Panc1 (cell line): ENCODE data around the gene HHAT. TPM values are rescaled to one million over a fixed set of nuclear protein-coding genes. Genes with fewer than 3 reads are reported as not detected.

ENCODE experiments used
- ATAC-seq: fragments of 200-7000 bp; cut with Tn5 transposase; 2 replicates; pipeline ENCODE4 v1.9.1; 2020; ENCODE audit warnings: mild to moderate bottlenecking, moderate library complexity
- BruUV-seq: library from RNA; stranded (reverse); fragments of 400-500 nt; replicated peaks from 2 replicates; lab custom pipeline; 2021; lab: Mats Ljungman, UMichigan
- CTCF ChIA-PET: fragments of 300-600 bp; sonication (Branson Sonifier 250); formaldehyde crosslinking; loops from one replicate; lab custom pipeline; 2022; ENCODE audit warnings: antibody characterized with exemption; lab: Charles Lee
- POLR2A ChIA-PET: fragments of 300-600 bp; sonication (Branson Sonifier 250); formaldehyde crosslinking; loops from one replicate; lab custom pipeline; 2022; ENCODE audit warnings: antibody characterized with exemption; lab: Charles Lee
- DNase-seq: peaks from one replicate; pipeline ENCODE4 v3.0.0-alpha.2; 2010; ENCODE audit warnings: low read depth, low spot score
- H3K27ac ChIP-seq: 2 replicates; pipeline ENCODE4 v1.5.1; 2011; ENCODE audit warnings: mild to moderate bottlenecking, low read length, inconsistent platforms
- H3K27me3 ChIP-seq: fragments of 200-500 bp; sonication (Bioruptor generic); 2 replicates; pipeline ENCODE4 v1.6.0; 2014; ENCODE audit warnings: low read length, inconsistent platforms; ENCODE audit not compliant: control insufficient read depth, insufficient read depth
- H3K36me3 ChIP-seq: fragments of 200-500 bp; sonication (Bioruptor generic); 2 replicates; pipeline ENCODE4 v1.5.1; 2014; ENCODE audit warnings: inconsistent platforms, mild to moderate bottlenecking, low read length, moderate library complexity; ENCODE audit not compliant: control insufficient read depth, insufficient read depth
- H3K4me1 ChIP-seq: 2 replicates; pipeline ENCODE4 v1.5.1; 2011; ENCODE audit warnings: inconsistent platforms, mild to moderate bottlenecking, low read length, moderate library complexity; ENCODE audit not compliant: control insufficient read depth, insufficient read depth
- H3K4me3 ChIP-seq, 2 experiments: 2 replicates each; pipeline ENCODE4 v1.5.1; 2011 to 2012; ENCODE audit warnings: low read depth in 2 of 2, low read length in 2 of 2, mild to moderate bottlenecking in 2 of 2, inconsistent platforms in 1 of 2, moderate library complexity in 1 of 2
- H3K9me3 ChIP-seq: fragments of 200-500 bp; sonication (Bioruptor generic); 2 replicates; pipeline ENCODE4 v1.5.1; 2014; ENCODE audit warnings: low read depth, mild to moderate bottlenecking, inconsistent platforms, low read length, moderate library complexity; ENCODE audit not compliant: control insufficient read depth, insufficient read depth
- POLR2AphosphoS5 ChIP-seq: IDR thresholded peaks from 2 replicates; pipeline ENCODE4 v1.6.1; 2012; ENCODE audit warnings: mild to moderate bottlenecking, low read depth, low read length, moderate library complexity
- SIN3A ChIP-seq: IDR thresholded peaks from 2 replicates; pipeline ENCODE4 v1.6.1; 2012; ENCODE audit warnings: low read depth, mild to moderate bottlenecking, low read length, moderate library complexity, borderline replicate concordance; ENCODE audit not compliant: insufficient read depth
- TCF7L2 ChIP-seq: IDR thresholded peaks from 2 replicates; pipeline ENCODE4 v1.6.1; 2011; ENCODE audit warnings: mild to moderate bottlenecking, low read depth, low read length, inconsistent platforms
- in situ Hi-C: cut with HindIII; loops from 2 replicates; pipeline ENCODE4 v1.10.0; 2016; ENCODE audit warnings: low sequenced_read_pairs, low pct_unique_long_range_greater_than_20kb
- intact Hi-C: fragments of 100-400 bp; cut with micrococcal nuclease; formaldehyde crosslinking; loops from one replicate; pipeline ENCODE4 v1.10.0; 2022; ENCODE audit not compliant: unreplicated experiment
- total RNA-seq: library from RNA; stranded (reverse); gene quantifications from one replicate; pipeline ENCODE4 v1.2.1, GENCODE V29; 2021; ENCODE audit not compliant: unreplicated experiment
- TF ChIP-seq, protein P1 (sequence below), 2 experiments: IDR thresholded peaks; 2 replicates each; pipeline ENCODE4 v1.6.1; 2011 to 2012; ENCODE audit warnings: low read depth in 2 of 2, control low read depth in 1 of 2, low read length in 1 of 2, mild to moderate bottlenecking in 1 of 2, moderate library complexity in 1 of 2; ENCODE audit not compliant: insufficient read depth in 1 of 2
- TF ChIP-seq, protein P2 (sequence below): fragments of 450-650 bp; IDR thresholded peaks from 2 replicates; pipeline ENCODE4 v1.5.1; 2017; ENCODE audit warnings: mild to moderate bottlenecking

The HHAT gene
- total RNA-seq, 1 experiment from 2014 or later: 2.3 TPM

DNA sequence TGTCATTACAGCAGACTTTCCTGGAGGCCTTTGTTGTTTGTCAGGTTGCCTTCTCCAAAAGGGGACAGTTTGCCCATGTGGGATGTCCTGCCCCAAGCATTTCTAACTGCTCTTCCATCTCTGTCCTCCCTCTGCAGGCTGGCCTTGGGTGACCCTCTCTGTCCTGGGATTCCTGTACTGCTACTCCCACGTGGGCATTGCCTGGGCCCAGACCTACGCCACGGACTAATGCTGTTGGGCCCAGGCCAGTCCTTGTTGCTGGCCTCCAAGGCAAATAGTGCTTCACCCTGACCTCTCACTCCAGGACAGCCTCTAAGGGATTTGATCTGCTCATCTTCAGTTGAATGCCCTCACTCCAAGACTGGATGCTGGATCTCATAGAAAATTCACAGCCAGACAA lies 345.4 kb downstream of the HHAT start:
- no TSS peak for BruUV-seq
- H3K36me3 ChIP-seq: no peaks in the 10 kb centered on the region
- H3K27ac ChIP-seq: no peak overlapping the region
- no peak overlapping the region for H3K4me3 ChIP-seq
- intact Hi-C loops: no loop called here
- H3K4me1 ChIP-seq: no peaks in the 10 kb centered on the region
- ATAC-seq: no peak
- TF ChIP-seq, protein P1, sequence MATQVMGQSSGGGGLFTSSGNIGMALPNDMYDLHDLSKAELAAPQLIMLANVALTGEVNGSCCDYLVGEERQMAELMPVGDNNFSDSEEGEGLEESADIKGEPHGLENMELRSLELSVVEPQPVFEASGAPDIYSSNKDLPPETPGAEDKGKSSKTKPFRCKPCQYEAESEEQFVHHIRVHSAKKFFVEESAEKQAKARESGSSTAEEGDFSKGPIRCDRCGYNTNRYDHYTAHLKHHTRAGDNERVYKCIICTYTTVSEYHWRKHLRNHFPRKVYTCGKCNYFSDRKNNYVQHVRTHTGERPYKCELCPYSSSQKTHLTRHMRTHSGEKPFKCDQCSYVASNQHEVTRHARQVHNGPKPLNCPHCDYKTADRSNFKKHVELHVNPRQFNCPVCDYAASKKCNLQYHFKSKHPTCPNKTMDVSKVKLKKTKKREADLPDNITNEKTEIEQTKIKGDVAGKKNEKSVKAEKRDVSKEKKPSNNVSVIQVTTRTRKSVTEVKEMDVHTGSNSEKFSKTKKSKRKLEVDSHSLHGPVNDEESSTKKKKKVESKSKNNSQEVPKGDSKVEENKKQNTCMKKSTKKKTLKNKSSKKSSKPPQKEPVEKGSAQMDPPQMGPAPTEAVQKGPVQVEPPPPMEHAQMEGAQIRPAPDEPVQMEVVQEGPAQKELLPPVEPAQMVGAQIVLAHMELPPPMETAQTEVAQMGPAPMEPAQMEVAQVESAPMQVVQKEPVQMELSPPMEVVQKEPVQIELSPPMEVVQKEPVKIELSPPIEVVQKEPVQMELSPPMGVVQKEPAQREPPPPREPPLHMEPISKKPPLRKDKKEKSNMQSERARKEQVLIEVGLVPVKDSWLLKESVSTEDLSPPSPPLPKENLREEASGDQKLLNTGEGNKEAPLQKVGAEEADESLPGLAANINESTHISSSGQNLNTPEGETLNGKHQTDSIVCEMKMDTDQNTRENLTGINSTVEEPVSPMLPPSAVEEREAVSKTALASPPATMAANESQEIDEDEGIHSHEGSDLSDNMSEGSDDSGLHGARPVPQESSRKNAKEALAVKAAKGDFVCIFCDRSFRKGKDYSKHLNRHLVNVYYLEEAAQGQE (IDR thresholded peaks at IDR 0.05; ENCODE audit: insufficient read depth in 1 of 2, low read depth in 2 of 2, low read length in 1 of 2): no peak
- TF ChIP-seq POLR2AphosphoS5 (no peak), SIN3A (no peak), TCF7L2 (no peak)
- TF ChIP-seq, protein P2, sequence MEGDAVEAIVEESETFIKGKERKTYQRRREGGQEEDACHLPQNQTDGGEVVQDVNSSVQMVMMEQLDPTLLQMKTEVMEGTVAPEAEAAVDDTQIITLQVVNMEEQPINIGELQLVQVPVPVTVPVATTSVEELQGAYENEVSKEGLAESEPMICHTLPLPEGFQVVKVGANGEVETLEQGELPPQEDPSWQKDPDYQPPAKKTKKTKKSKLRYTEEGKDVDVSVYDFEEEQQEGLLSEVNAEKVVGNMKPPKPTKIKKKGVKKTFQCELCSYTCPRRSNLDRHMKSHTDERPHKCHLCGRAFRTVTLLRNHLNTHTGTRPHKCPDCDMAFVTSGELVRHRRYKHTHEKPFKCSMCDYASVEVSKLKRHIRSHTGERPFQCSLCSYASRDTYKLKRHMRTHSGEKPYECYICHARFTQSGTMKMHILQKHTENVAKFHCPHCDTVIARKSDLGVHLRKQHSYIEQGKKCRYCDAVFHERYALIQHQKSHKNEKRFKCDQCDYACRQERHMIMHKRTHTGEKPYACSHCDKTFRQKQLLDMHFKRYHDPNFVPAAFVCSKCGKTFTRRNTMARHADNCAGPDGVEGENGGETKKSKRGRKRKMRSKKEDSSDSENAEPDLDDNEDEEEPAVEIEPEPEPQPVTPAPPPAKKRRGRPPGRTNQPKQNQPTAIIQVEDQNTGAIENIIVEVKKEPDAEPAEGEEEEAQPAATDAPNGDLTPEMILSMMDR: no peak
- H3K9me3 ChIP-seq: no peaks in the 10 kb centered on the region
- no peak for DNase-seq
- H3K27me3 ChIP-seq: no peaks in the 10 kb centered on the region
- in situ Hi-C loops: no loop called here
- ChIA-PET CTCF (no interaction called here), POLR2A (no interaction called here)

DNA sequence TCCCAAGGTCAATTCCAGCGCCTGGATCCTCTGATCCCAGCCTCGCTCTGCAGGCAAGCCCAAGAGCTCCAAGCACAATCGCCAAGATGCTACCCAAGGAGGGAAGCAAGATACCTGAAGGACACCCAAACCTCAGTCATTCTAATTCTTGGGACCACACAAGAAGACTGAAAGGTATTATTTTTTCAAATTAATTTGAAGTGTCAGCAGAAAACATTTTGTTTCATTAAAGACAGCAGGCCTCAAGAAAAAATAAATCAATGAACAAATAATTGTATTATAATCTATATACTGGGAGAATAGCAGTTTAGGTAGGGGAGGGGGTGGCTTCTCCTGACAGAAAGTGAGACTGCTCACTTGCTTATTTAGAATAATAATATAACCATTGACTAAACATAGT lies 347.8 kb downstream of the HHAT start:
- ChIA-PET POLR2A (no interaction called here), CTCF (no interaction called here)
- Histone ChIP-seq H3K27me3 (no peaks in the 10 kb centered on the region), H3K4me3 (no peak overlapping the region), H3K36me3 (no peaks in the 10 kb centered on the region), H3K9me3 (no peaks in the 10 kb centered on the region), H3K4me1 (no peaks in the 10 kb centered on the region), H3K27ac (no peak overlapping the region)
- TF ChIP-seq, protein P2: no peak
- TF ChIP-seq, protein P1 (IDR thresholded peaks at IDR 0.05; ENCODE audit: insufficient read depth in 1 of 2, low read depth in 2 of 2, low read length in 1 of 2): no peak
- TF ChIP-seq SIN3A (no peak), TCF7L2 (no peak), POLR2AphosphoS5 (no peak)
- in situ Hi-C loops (no loop called here), intact Hi-C loops (no loop called here)
- no TSS peak for BruUV-seq
- DNase-seq: no peak
- no peak for ATAC-seq
